DMS53 treated with DMSO at 0.1 percent for 48 hours (cell line): ENCODE data around the gene RNF213.
"Not testable (repeated sequence)": the region's sequence is repeated elsewhere in the genome, so short reads cannot be mapped to it uniquely, and the experiment has no call there.

Experiments
- DNase-seq: peaks from one replicate; lab custom pipeline; 2025; ENCODE audit not compliant: unreplicated experiment; lab: John Stamatoyannopoulos, UW

The RNF213 gene

GRCh38 chr17:80248894-80249710 is 11.6 kb upstream of the RNF213 start:
- no peak for DNase-seq

GRCh38 chr17:80251966-80252365 is 8.7 kb upstream of the RNF213 start:
- no peak for DNase-seq

- peak; percentile 59 for DNase-seq
Observed at GRCh38 chr17:80252871-80253270, 7.8 kb upstream of the RNF213 start.

- DNase-seq: no peak
Observed at GRCh38 chr17:80253631-80254395, 6.8 kb upstream of the RNF213 start.

- peak; percentile 92 for DNase-seq
Observed at GRCh38 chr17:80254396-80255251, 6.0 kb upstream of the RNF213 start.

GRCh38 chr17:80256034-80256350 is 4.7 kb upstream of the RNF213 start:
- DNase-seq: no peak

- DNase-seq: no peak
Observed at GRCh38 chr17:80257716-80258213, 2.9 kb upstream of the RNF213 start.

- DNase-seq: not testable (repeated sequence)
Observed at GRCh38 chr17:80258296-80258695, 2.4 kb upstream of the RNF213 start.

GRCh38 chr17:80259457-80260068 is 1.1 kb upstream of the RNF213 start:
- no peak for DNase-seq

GRCh38 chr17:80260069-80260535 is 550 bp upstream of the RNF213 start:
- DNase-seq: peak; percentile 43

GRCh38 chr17:80261159-80261894 is 675 bp downstream of the RNF213 start:
- peak; percentile 67 for DNase-seq

GRCh38 chr17:80261895-80262279 is 1.2 kb downstream of the RNF213 start:
- DNase-seq: no peak

GRCh38 chr17:80262291-80262690 is 1.6 kb downstream of the RNF213 start:
- DNase-seq: no peak

- DNase-seq: no peak
Observed at GRCh38 chr17:80262775-80263244, 2.2 kb downstream of the RNF213 start.

- peak; percentile 86 for DNase-seq
Observed at GRCh38 chr17:80263253-80264204, 2.9 kb downstream of the RNF213 start.

- DNase-seq: no peak
Observed at GRCh38 chr17:80264205-80265075, 3.8 kb downstream of the RNF213 start.

- no peak for DNase-seq
Observed at GRCh38 chr17:80265205-80266068, 4.8 kb downstream of the RNF213 start.
